B cell (primary cell): ENCODE measurements around the gene ARHGEF35. TPM values are rescaled to one million over a fixed set of nuclear protein-coding genes. Genes with fewer than 3 reads are reported as not detected.
"Not testable (repeated sequence)": the region's sequence is repeated elsewhere in the genome, so short reads cannot be mapped to it uniquely, and the experiment has no call there.

Experiments used
- ATAC-seq: fragments of 200-7000 bp; cut with Tn5 transposase; one replicate; pipeline ENCODE4 v1.10.0; 2021; ENCODE audit warnings: low read depth, mild to moderate bottlenecking, moderate number of reproducible peaks, moderate library complexity
- CTCF ChIA-PET: fragments of 350-600 bp; sonication (Branson Sonifier 250); formaldehyde crosslinking; loops from one replicate; lab custom pipeline; 2021; ENCODE audit warnings: antibody characterized with exemption, inconsistent platforms; lab: Charles Lee
- POLR2A ChIA-PET: fragments of 350-600 bp; sonication (Branson Sonifier 250); formaldehyde crosslinking; loops from one replicate; lab custom pipeline; 2021; ENCODE audit warnings: antibody characterized with exemption; lab: Charles Lee
- DNase-seq: peaks from one replicate; pipeline ENCODE4 v3.0.0; 2013
- H2AFZ ChIP-seq: 2 replicates; pipeline ENCODE4 v1.6.1; 2012; ENCODE audit warnings: mild to moderate bottlenecking, low read depth, low read length; ENCODE audit not compliant: insufficient read depth, poor library complexity, severe bottlenecking
- H3K27ac ChIP-seq, 2 donors: 1 replicate in 1 of 2; 2 replicates in 1 of 2; pipeline ENCODE4 v1.5.1; 2012 to 2013; ENCODE audit warnings: low read length in 2 of 2, mild to moderate bottlenecking in 2 of 2, moderate library complexity in 1 of 2
- H3K27me3 ChIP-seq, 4 experiments: fragments of 200-600 bp in 1 of 4; sonication (generic) in 1 of 4; replicated peaks in 1 of 4; 1 replicate in 2 of 4; 2 replicates in 2 of 4; pipeline versions ENCODE4 v1.6.1 to v1.7.0; 2013 to 2016; ENCODE audit warnings: low read length in 3 of 4, mild to moderate bottlenecking in 2 of 4, mixed read lengths in 1 of 4, moderate library complexity in 1 of 4; ENCODE audit not compliant: insufficient read depth in 4 of 4, control insufficient read depth in 3 of 4; ENCODE audit errors: control extremely low read depth in 1 of 4
- H3K36me3 ChIP-seq, 2 experiments: replicated peaks in 1 of 2; 1 replicate in 1 of 2; 2 replicates in 1 of 2; pipeline versions ENCODE4 v1.6.1 to v1.7.1; 2013; ENCODE audit warnings: low read length in 1 of 2; ENCODE audit not compliant: insufficient read depth in 2 of 2, control insufficient read depth in 1 of 2; ENCODE audit errors: control extremely low read depth in 1 of 2, extremely low read depth in 1 of 2
- H3K4me1 ChIP-seq, 2 donors: fragments of 200-600 bp in 1 of 2; sonication (generic) in 1 of 2; 1 replicate in 1 of 2; 2 replicates in 1 of 2; pipeline versions ENCODE4 v1.5.1 to v1.6.1; 2013 to 2017; ENCODE audit warnings: low read length in 2 of 2; ENCODE audit not compliant: control insufficient read depth in 2 of 2, insufficient read depth in 2 of 2
- H3K4me2 ChIP-seq: replicated peaks from 2 replicates; pipeline ENCODE3; 2012; ENCODE audit warnings: mild to moderate bottlenecking, low read depth, low read length; ENCODE audit not compliant: poor library complexity, severe bottlenecking
- H3K4me3 ChIP-seq, 5 experiments: fragments of 200-600 bp in 1 of 5; sonication (generic) in 1 of 5; 1 replicate in 3 of 5; 2 replicates in 2 of 5; pipeline versions ENCODE4 v1.5.1 to v1.7.0; 2011 to 2016; ENCODE audit warnings: low read length in 4 of 5, mild to moderate bottlenecking in 4 of 5, low read depth in 2 of 5, control low read depth in 1 of 5, moderate library complexity in 1 of 5; ENCODE audit not compliant: insufficient read depth in 1 of 5; ENCODE audit errors: control extremely low read depth in 1 of 5, extremely low read depth in 1 of 5
- H3K79me2 ChIP-seq: fragments of 200-600 bp; sonication (generic); one replicate; pipeline ENCODE4 v1.6.0; 2016; ENCODE audit warnings: low read length; ENCODE audit not compliant: control insufficient read depth, insufficient read depth
- H3K9ac ChIP-seq: fragments of 200-600 bp; sonication (generic); 2 replicates; pipeline ENCODE4 v1.6.1; 2017; ENCODE audit warnings: mild to moderate bottlenecking, low read length, moderate library complexity
- H3K9me3 ChIP-seq, 3 donors: one replicate each; pipeline versions ENCODE4 v1.6.1 to v1.7.1; 2013; ENCODE audit warnings: low read length in 2 of 3; ENCODE audit not compliant: control insufficient read depth in 2 of 3, insufficient read depth in 1 of 3; ENCODE audit errors: control extremely low read depth in 1 of 3
- H4K20me1 ChIP-seq: 2 replicates; pipeline ENCODE4 v1.6.0; 2012; ENCODE audit warnings: mild to moderate bottlenecking, low read length; ENCODE audit not compliant: insufficient read depth, control insufficient read depth, poor library complexity, severe bottlenecking
- H3K27ac Mint-ChIP-seq: one replicate; pipeline ENCODE4 v1.8.0; 2021; ENCODE audit warnings: mixed read lengths
- H3K27me3 Mint-ChIP-seq: one replicate; pipeline ENCODE4 v1.8.0; 2021; ENCODE audit warnings: mixed read lengths
- H3K4me1 Mint-ChIP-seq: one replicate; pipeline ENCODE4 v1.8.0; 2021; ENCODE audit warnings: mixed read lengths
- H3K4me3 Mint-ChIP-seq: one replicate; pipeline ENCODE4 v1.8.0; 2021; ENCODE audit warnings: mixed read lengths
- H3K9me3 Mint-ChIP-seq: one replicate; pipeline ENCODE4 v1.8.0; 2022; ENCODE audit warnings: mixed read lengths; ENCODE audit not compliant: insufficient read depth
- WGBS: methylation state at CpG from one replicate; pipeline ENCODE4 v1.1.5; 2013; ENCODE audit warnings: missing lambda C conversion rate; ENCODE audit not compliant: insufficient coverage; 5-methylcytosine and 5-hydroxymethylcytosine counted together
- intact Hi-C: fragments of 100-400 bp; cut with micrococcal nuclease; formaldehyde crosslinking; loops from one replicate; pipeline ENCODE4 v1.10.0; 2022
- polyA plus RNA-seq: library from polyadenylated mRNA; depleted of rRNA; stranded (reverse); fragments of >200 nt; gene quantifications from 2 replicates; pipeline ENCODE4 v1.2.3, GENCODE V29; 2012
- total RNA-seq, 2 donors: library from RNA; stranded (reverse); fragments of 120-200 nt in 1 of 2; gene quantifications; 1 replicate in 1 of 2; 2 replicates in 1 of 2; pipeline versions ENCODE4 v1.2.3 to v1.2.4, GENCODE V29; 2013 to 2022

ARHGEF35 gene
- total and polyA plus RNA-seq, 2 donors (not counting 1 experiment from before 2014, with no cell fraction given), result 0.34 to 2.1 TPM

DNA sequence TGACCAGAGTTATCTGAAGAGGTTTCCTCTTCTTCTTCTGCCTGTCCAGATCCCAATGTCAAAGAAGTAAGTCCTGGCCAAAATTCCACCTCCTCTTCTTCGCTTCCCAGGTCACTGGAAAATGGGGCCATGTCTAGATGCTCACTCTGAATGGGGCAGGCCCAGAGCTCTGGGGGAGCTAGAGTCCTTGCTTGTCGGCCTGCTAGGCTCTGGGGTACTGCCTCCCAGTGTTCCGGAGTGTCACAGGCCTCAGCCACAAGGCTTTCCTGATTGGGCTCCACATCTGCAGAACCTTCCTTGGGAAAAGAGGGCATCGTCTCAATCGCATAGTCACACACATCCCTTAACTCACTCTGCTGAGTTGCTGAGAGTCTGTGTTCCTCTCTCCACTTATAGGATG lies 7.8 kb downstream of the ARHGEF35 start:
- H3K9me3 Mint-ChIP-seq, H3K4me1 ChIP-seq, H3K9me3 ChIP-seq, CTCF ChIA-PET, H3K27ac Mint-ChIP-seq, ATAC-seq, H3K4me1 Mint-ChIP-seq, H4K20me1 ChIP-seq, H3K4me3 Mint-ChIP-seq, H3K27ac ChIP-seq, H3K27me3 Mint-ChIP-seq, DNase-seq, H3K79me2 ChIP-seq, H3K9ac ChIP-seq, H3K27me3 ChIP-seq, H2AFZ ChIP-seq, H3K4me3 ChIP-seq, POLR2A ChIA-PET, H3K36me3 ChIP-seq, H3K4me2 ChIP-seq, intact Hi-C loops: not testable (repeated sequence)
- no CpG with 5 or more reads among the region's 5 CpGs for WGBS

DNA sequence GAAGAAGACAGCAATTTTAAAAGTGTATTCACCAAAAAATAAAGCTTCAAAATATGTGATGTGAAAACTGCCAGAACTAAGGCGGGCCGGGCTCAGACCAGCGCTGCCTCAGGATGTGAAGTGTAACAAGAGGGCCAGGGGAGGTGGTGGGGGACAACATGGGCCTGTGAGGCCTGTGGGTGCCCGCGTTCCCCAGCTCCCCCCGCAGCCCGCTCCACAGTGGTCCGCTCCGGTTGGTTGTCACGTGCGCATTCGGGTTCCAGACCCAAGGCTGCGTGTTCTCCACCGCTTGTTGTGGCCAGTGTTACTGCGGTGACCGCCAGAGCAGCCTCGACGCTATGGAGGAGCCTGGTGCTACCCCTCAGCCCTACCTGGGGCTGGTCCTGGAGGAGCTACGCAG lies 12.5 kb downstream of the ARHGEF35 start, which contains the start of gene CTAGE4:
TSS of gene CTAGE4 (plus strand) at position 301 of the 400 bp plus-strand sequence. CDS start at position 339, 38 bp downstream.
- WGBS, result no CpG with 5 or more reads among the region's 19 CpGs
- H2AFZ ChIP-seq, H3K4me1 ChIP-seq, H3K9me3 ChIP-seq, H3K4me3 ChIP-seq, H3K36me3 ChIP-seq, H3K27ac Mint-ChIP-seq, H4K20me1 ChIP-seq, H3K79me2 ChIP-seq, intact Hi-C loops, POLR2A ChIA-PET, H3K9me3 Mint-ChIP-seq, H3K27ac ChIP-seq, H3K9ac ChIP-seq, DNase-seq, H3K4me1 Mint-ChIP-seq, H3K27me3 Mint-ChIP-seq, CTCF ChIA-PET, ATAC-seq, H3K4me3 Mint-ChIP-seq, H3K27me3 ChIP-seq, H3K4me2 ChIP-seq: not testable (repeated sequence)

GRCh38 chr7:144179165-144179479 lies 16.5 kb downstream of the ARHGEF35 start:
- H4K20me1 ChIP-seq, H3K27me3 Mint-ChIP-seq, H2AFZ ChIP-seq, H3K4me3 ChIP-seq, DNase-seq, H3K36me3 ChIP-seq, H3K4me2 ChIP-seq, H3K9ac ChIP-seq, H3K27me3 ChIP-seq, CTCF ChIA-PET, H3K27ac Mint-ChIP-seq, H3K4me3 Mint-ChIP-seq, H3K79me2 ChIP-seq, H3K9me3 Mint-ChIP-seq, H3K4me1 Mint-ChIP-seq, H3K9me3 ChIP-seq, POLR2A ChIA-PET, intact Hi-C loops, H3K27ac ChIP-seq, H3K4me1 ChIP-seq: not testable (repeated sequence)
- no CpG with 5 or more reads among the region's 2 CpGs for WGBS
- peak; percentile 21 for ATAC-seq
